Activated naive CD8-positive, alpha-beta T cell treated with anti-CD3 and anti-CD28 coated beads, Interleukin-2, amount 50 U/mL, for 16 hours (primary cell): ENCODE measurements around the gene PARPBP.
"Not testable (repeated sequence)": the region's sequence is repeated elsewhere in the genome, so short reads cannot be mapped to it uniquely, and the experiment has no call there.

Experiments
- DNase-seq: peaks from one replicate; pipeline ENCODE4 v3.0.0-alpha.2; 2020; ENCODE audit warnings: low read depth, low spot score

Gene PARPBP

GRCh38 chr12:102155206-102155605 lies 35.2 kb downstream of the PARPBP start:
- not testable (repeated sequence) for DNase-seq

- DNase-seq = no peak
Observed at GRCh38 chr12:102163383-102163782, 43.4 kb downstream of the PARPBP start.

GRCh38 chr12:102167821-102168604 lies 48.0 kb downstream of the PARPBP start:
- no peak for DNase-seq

GRCh38 chr12:102169922-102170621 lies 50.1 kb downstream of the PARPBP start:
- DNase-seq = no peak

- no peak for DNase-seq
Observed at GRCh38 chr12:102171951-102172350, 52.0 kb downstream of the PARPBP start.

- no peak for DNase-seq
Observed at GRCh38 chr12:102172436-102172835, 52.5 kb downstream of the PARPBP start.

- no peak for DNase-seq
Observed at GRCh38 chr12:102174117-102174516, 54.1 kb downstream of the PARPBP start.

- no peak for DNase-seq
Observed at GRCh38 chr12:102174761-102175160, 54.8 kb downstream of the PARPBP start.

- no peak for DNase-seq
Observed at GRCh38 chr12:102182635-102183034, 62.7 kb downstream of the PARPBP start.

GRCh38 chr12:102195826-102196225 lies 75.8 kb downstream of the PARPBP start:
- no peak for DNase-seq

- DNase-seq = no peak
Observed at GRCh38 chr12:102197789-102198188, 77.8 kb downstream of the PARPBP start, which contains the start of gene PMCH. Gene PMCH, minus strand, starts transcription at chr12:102197833. Its CDS starts 63 bp downstream, at chr12:102197770.

GRCh38 chr12:102201436-102202061 lies 81.6 kb downstream of the PARPBP start:
- no peak for DNase-seq

- no peak for DNase-seq
Observed at GRCh38 chr12:102202556-102202955, 82.6 kb downstream of the PARPBP start.

GRCh38 chr12:102204025-102204424 lies 84.0 kb downstream of the PARPBP start:
- no peak for DNase-seq

- no peak for DNase-seq
Observed at GRCh38 chr12:102215992-102216691, 96.2 kb downstream of the PARPBP start.

- no peak for DNase-seq
Observed at GRCh38 chr12:102220736-102221135, 100.8 kb downstream of the PARPBP start.

- DNase-seq = no peak
Observed at GRCh38 chr12:102227954-102228353, 108.0 kb downstream of the PARPBP start.

GRCh38 chr12:102232036-102232435 lies 112.1 kb downstream of the PARPBP start:
- no peak for DNase-seq

- no peak for DNase-seq
Observed at GRCh38 chr12:102232446-102232845, 112.5 kb downstream of the PARPBP start.

- no peak for DNase-seq
Observed at GRCh38 chr12:102234599-102234998, 114.6 kb downstream of the PARPBP start.

- not testable (repeated sequence) for DNase-seq
Observed at GRCh38 chr12:102240859-102241258, 120.9 kb downstream of the PARPBP start.
